ENCODE data around the gene TLE6. TPM values are rescaled to one million over a fixed set of nuclear protein-coding genes. Genes with fewer than 3 reads are reported as not detected.

TLE6 gene
- total RNA-seq, 4 donors from 2014 or later: 1.5 to 1.8 TPM; not detected in 2

- WGBS, 2 donors: 49 to 52% methylated on average over 10 of the region's 10 CpGs
- intact Hi-C loops (cut with DNase I; ENCODE audit: low total_unique reads): no loop called here
- TF ChIP-seq, protein P1, sequence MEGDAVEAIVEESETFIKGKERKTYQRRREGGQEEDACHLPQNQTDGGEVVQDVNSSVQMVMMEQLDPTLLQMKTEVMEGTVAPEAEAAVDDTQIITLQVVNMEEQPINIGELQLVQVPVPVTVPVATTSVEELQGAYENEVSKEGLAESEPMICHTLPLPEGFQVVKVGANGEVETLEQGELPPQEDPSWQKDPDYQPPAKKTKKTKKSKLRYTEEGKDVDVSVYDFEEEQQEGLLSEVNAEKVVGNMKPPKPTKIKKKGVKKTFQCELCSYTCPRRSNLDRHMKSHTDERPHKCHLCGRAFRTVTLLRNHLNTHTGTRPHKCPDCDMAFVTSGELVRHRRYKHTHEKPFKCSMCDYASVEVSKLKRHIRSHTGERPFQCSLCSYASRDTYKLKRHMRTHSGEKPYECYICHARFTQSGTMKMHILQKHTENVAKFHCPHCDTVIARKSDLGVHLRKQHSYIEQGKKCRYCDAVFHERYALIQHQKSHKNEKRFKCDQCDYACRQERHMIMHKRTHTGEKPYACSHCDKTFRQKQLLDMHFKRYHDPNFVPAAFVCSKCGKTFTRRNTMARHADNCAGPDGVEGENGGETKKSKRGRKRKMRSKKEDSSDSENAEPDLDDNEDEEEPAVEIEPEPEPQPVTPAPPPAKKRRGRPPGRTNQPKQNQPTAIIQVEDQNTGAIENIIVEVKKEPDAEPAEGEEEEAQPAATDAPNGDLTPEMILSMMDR (IDR thresholded peaks at IDR 0.05): no peak
- TF ChIP-seq POLR2A (IDR thresholded peaks at IDR 0.05): no peak
- no peak overlapping the region for H3K4me3 ChIP-seq (ENCODE audit: low read depth, poor library complexity, severe bottlenecking)
- no peak for DNase-seq (ENCODE audit: low spot score in 2 of 2)
These were observed 378 bp downstream of the TLE6 start for GRCh38 chr19:2977746-2978138.

GRCh38 chr19:2978166-2978767 is 903 bp downstream of the TLE6 start:
- H3K4me3 ChIP-seq (ENCODE audit: low read depth, poor library complexity, severe bottlenecking): no peak overlapping the region
- DNase-seq (ENCODE audit: low spot score in 2 of 2): no peak
- TF ChIP-seq, protein P1 (IDR thresholded peaks at IDR 0.05): no peak
- TF ChIP-seq POLR2A (IDR thresholded peaks at IDR 0.05): no peak
- 71 to 75% methylated on average over 11 of the region's 11 CpGs for WGBS, 2 donors
- intact Hi-C loops (cut with DNase I; ENCODE audit: low total_unique reads): no loop called here

DNA sequence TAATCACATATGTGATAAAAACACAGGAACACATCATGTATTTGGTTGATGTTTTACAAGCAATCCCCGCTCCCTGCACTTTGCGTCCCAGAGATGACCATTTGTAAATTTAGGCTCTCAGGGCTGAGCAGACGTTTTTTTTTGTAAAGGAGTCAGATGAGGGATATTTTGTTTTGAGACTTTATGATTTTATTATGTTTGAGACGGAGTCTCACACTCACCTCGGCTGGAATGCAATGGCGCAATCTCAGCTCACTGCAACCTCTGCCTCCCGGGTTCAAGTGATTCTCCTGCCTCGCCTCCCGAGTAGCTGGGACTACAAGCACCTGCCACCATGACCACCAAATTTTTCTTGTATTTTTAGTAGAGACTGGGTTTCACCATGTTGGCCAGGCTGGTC is 1.4 kb downstream of the TLE6 start:
- 76 to 82% methylated on average over 9 of the region's 9 CpGs for WGBS, 2 donors
- H3K4me3 ChIP-seq (ENCODE audit: low read depth, poor library complexity, severe bottlenecking): no peak overlapping the region
- no peak for DNase-seq (ENCODE audit: low spot score in 2 of 2)
- TF ChIP-seq, protein P1 (IDR thresholded peaks at IDR 0.05): no peak
- no peak for TF ChIP-seq POLR2A (IDR thresholded peaks at IDR 0.05)
- intact Hi-C loops (cut with DNase I; ENCODE audit: low total_unique reads): no loop called here

- TF ChIP-seq, protein P1 (IDR thresholded peaks at IDR 0.05): no peak
- TF ChIP-seq POLR2A (IDR thresholded peaks at IDR 0.05): no peak
- intact Hi-C loops (cut with DNase I; ENCODE audit: low total_unique reads): no loop called here
- 75 to 82% methylated on average over 5 of the region's 5 CpGs for WGBS, 2 donors
- DNase-seq (ENCODE audit: low spot score in 2 of 2): no peak
- H3K4me3 ChIP-seq (ENCODE audit: low read depth, poor library complexity, severe bottlenecking): no peak overlapping the region
These were observed 4.5 kb downstream of the TLE6 start for GRCh38 chr19:2981898-2982297.

DNA sequence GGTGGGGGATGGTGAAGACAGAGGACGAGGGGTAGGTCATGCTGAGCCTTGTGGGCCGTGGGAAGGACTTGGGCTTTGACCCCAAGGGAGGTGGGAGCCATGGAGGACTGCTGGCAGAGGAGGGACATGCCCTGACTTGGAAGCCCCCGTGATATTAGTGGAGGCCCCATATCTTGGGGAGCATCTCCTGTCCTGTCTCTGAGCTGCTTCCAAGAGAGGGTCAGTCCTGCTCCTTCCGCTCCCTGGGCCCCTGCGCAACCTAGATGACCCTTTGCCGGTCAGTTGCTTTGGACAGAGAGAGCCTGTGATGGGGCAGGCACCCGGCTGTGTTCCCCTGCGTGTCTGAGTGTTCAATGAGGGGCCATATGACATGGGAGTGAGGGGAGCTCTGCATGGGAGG is 5.2 kb downstream of the TLE6 start:
- TF ChIP-seq, protein P1 (IDR thresholded peaks at IDR 0.05): no peak
- TF ChIP-seq POLR2A (IDR thresholded peaks at IDR 0.05): no peak
- no peak for DNase-seq (ENCODE audit: low spot score in 2 of 2)
- WGBS, 2 donors: 22% methylated on average over 3 to 8 of the region's 8 CpGs
- H3K4me3 ChIP-seq (ENCODE audit: low read depth, poor library complexity, severe bottlenecking): no peak overlapping the region
- intact Hi-C loops (cut with DNase I; ENCODE audit: low total_unique reads): no loop called here

DNA sequence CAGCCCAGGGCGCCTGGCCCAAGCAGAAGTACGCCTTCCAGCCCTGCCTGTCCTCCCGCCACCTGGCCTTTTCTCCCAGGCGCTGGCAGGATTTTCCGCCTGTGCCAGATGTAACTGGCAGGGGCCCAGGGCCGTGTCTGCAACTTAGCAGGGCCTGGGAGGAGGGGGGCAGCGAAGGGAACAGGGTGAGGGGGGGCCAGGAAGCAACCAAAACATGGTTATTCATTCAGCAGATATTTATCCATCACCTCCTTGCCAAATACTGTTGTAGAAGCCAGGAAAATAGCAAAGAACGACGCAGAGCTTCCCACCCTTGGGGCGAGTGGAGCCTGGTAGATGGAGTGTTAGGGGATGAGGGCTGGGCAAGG is 5.6 kb downstream of the TLE6 start:
- no peak overlapping the region for H3K4me3 ChIP-seq (ENCODE audit: low read depth, poor library complexity, severe bottlenecking)
- DNase-seq (ENCODE audit: low spot score in 2 of 2): peak; percentile 81 to 98
- no peak for TF ChIP-seq POLR2A (IDR thresholded peaks at IDR 0.05)
- TF ChIP-seq, protein P1 (IDR thresholded peaks at IDR 0.05): no peak
- intact Hi-C loops (cut with DNase I; ENCODE audit: low total_unique reads): no loop called here
- 2 to 8% methylated on average over 6 to 10 of the region's 10 CpGs for WGBS, 2 donors

Measured in lower leg skin (tissue), 4 donors.